Activated effector memory CD4-positive, alpha-beta T cell treated with anti-CD3 and anti-CD28 coated beads, Interleukin-2, amount 50 U/mL, for 16 hours (primary cell): ENCODE results near the gene SNTG2.

Source experiments
- DNase-seq: peaks from one replicate; pipeline ENCODE4 v3.0.0-alpha.2; 2020

Gene SNTG2

GRCh38 chr2:1249897-1250687 lies 299.4 kb downstream of the SNTG2 start:
- no peak for DNase-seq

- no peak for DNase-seq
Observed at GRCh38 chr2:1251520-1251919, 300.9 kb downstream of the SNTG2 start.

- no peak for DNase-seq
Observed at GRCh38 chr2:1253629-1254028, 303.0 kb downstream of the SNTG2 start.

GRCh38 chr2:1254662-1255343 lies 304.2 kb downstream of the SNTG2 start:
- no peak for DNase-seq

GRCh38 chr2:1256632-1257324 lies 306.1 kb downstream of the SNTG2 start:
- no peak for DNase-seq

GRCh38 chr2:1257334-1257733 lies 306.7 kb downstream of the SNTG2 start:
- no peak for DNase-seq

DNA sequence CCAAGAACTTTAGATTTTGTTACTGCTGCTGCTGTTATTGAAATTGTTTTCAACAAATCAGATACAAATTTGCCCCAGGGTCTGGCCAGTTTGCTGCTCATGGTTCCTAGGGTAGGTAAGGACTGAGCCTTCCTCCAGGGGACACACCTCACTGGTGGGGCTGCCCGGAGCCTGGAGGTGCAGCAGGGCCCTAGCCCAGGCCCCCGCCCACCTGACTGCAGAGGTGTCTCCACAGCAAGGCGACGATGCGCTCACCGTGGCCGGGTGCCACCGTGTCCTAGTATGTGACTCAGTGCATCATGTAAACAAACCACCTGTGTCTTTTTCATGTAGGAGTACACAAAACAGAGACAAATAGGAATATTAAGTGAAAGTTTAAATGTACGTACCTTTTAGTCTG lies 309.1 kb downstream of the SNTG2 start:
- DNase-seq = no peak

GRCh38 chr2:1262609-1263008 lies 312.0 kb downstream of the SNTG2 start:
- DNase-seq = no peak

- no peak for DNase-seq
Observed at GRCh38 chr2:1265454-1265853, 314.8 kb downstream of the SNTG2 start.

DNA sequence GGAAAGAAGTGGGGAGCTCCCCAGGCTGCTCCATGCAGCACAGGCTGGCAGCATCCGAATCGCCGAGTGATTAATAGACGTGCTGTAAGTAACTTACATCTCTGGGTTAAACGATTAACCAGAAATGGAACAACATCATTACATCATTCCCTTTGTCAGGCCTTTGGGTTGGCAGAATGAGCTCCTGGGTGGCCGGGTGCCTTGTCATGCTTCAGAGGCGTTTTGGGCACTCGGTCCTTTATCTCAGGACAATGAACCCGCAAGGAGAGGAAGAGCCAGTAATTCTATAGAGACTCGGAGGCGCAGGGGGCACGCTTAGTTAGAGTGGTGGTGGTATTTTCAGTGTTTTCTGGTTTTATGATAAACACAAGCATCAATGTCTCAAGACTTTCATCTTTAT lies 315.7 kb downstream of the SNTG2 start:
- DNase-seq = no peak

DNA sequence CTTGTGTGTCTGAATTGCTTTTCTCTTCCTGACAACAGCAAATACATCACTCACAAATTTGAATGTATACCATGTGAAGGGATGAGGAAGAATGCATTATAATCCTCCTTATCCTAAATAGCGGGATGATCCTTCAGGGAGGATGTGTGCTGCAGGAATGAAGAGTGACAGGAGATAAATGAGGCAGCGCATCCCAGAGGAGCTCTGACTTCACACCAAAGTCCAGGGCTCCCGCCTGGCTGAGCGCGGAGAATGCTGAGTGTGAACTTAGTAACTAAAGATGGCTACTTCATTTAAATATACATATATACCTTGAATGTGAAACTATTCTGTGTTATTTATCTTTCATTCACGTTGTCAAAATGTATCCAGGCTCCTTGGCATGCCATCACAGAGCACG lies 317.4 kb downstream of the SNTG2 start:
- no peak for DNase-seq

DNA sequence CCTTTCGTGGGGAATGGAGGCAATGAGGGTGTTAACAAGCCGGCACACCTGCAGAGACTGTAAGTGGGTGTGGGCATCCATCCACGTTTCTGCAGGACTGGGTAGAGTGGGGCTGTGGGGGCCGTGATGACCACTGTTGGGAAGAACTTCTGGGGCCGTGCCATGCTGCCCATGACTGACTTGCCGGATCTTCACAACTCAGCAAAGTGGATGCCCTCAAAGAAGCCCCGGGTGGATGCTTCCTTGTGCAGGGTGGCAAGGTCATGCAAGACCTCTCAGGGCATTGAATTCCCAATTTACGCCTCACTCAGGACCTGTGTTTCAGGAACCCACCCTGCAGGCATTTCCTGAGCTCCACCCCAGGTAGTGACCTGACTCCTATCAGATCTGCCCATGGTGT lies 319.2 kb downstream of the SNTG2 start:
- DNase-seq = no peak

GRCh38 chr2:1272835-1273234 lies 322.2 kb downstream of the SNTG2 start:
- no peak for DNase-seq

GRCh38 chr2:1277634-1278033 lies 327.0 kb downstream of the SNTG2 start:
- no peak for DNase-seq

GRCh38 chr2:1278125-1278524 lies 327.5 kb downstream of the SNTG2 start:
- no peak for DNase-seq

DNA sequence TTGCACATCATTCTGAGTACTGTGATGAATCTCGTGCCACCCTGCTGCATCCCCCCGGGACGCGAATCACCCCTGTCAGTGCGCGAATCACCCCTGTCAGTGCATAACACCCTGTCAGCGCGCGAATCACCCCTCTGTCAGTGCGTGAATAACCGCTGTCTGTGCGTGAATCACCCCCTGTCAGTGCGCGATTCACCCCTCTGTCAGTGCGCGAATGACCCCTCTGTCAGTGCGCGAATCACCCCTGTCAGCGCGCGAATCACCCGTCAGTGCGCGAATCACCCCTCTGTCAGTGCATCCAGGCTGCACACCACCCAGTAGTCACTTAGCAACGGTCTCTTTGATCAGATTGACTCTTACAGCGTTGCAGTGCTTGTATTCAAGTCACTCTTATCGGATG lies 328.2 kb downstream of the SNTG2 start:
- DNase-seq = no peak

GRCh38 chr2:1282552-1282951 lies 331.9 kb downstream of the SNTG2 start:
- DNase-seq = no peak

GRCh38 chr2:1283020-1283801 lies 332.6 kb downstream of the SNTG2 start:
- no peak for DNase-seq

GRCh38 chr2:1283871-1284270 lies 333.2 kb downstream of the SNTG2 start:
- no peak for DNase-seq

- DNase-seq = no peak
Observed at GRCh38 chr2:1286929-1287328, 336.3 kb downstream of the SNTG2 start.

DNA sequence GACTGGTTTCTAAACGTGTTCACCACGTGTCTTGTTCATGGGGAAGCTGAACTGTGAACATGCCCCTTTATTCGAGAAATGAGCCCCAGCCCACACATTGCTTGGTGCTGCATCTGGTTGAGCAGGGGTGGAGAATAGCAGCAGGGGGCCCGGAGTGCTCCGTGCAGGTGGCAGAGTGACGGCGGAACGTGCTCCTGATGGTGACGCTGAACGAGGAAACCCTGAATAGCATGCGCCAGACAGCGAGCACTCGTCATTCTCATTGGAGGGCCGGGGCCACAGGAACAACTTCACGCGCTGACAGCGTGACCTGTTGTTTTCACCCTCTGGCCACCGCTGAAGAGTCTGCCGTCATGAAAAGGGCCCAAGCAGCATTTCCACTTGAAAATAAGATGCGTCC lies 336.8 kb downstream of the SNTG2 start:
- no peak for DNase-seq

DNA sequence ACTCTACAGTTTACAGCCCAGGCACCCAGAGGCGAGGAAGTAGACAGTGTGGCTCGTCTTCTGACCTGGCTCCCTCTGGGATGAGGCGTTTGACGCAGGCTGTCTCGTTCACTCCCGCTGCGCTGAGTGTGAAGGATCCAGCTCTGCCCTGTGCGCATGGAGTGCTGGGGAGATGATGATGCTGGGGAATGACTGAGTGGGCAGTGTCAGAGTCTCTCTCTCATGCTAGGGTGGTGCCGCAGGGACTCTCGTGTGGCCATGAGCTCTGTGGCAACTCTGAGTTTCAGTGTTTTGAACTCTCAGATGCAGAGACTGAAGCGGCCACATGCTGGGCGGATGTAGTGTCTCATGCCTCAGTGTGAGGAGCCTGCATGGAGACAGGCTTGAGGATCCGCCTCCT lies 344.3 kb downstream of the SNTG2 start:
- no peak for DNase-seq

DNA sequence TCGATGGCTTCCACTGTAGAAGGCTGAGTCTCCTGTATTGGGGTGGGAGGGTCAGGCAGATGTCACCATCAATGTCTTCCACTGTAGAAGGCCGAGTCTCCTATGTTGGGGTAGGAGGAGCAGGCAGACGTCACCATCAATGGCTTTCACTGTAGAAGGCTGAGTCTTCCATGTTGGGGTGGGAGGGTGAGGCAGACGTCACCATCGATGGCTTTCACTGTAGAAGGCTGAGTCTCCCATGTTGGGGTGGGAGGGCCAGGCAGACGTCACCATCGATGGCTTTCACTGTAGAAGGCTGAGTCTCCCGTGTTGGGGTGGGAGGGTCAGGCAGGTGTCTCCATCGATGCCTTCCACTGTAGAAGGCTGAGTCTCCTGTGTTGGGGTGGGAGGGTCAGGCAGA lies 345.1 kb downstream of the SNTG2 start:
- no peak for DNase-seq
